22Rv1 (cell line): ENCODE results near the gene VAMP7.
"Not testable (repeated sequence)": the region's sequence is repeated elsewhere in the genome, so short reads cannot be mapped to it uniquely, and the experiment has no call there.

Experiments used
- H3K27ac ChIP-seq: fragments of 450-650 bp; 2 replicates; pipeline ENCODE4 v1.5.1; 2017
- ZFX ChIP-seq: fragments of 450-650 bp; IDR thresholded peaks from 2 replicates; pipeline ENCODE4 v1.6.1; 2017; ENCODE audit warnings: antibody characterized with exemption, borderline replicate concordance
- TF ChIP-seq, protein P1 (sequence below): fragments of 450-650 bp; IDR thresholded peaks from 2 replicates; pipeline ENCODE4 v1.5.1; 2017; ENCODE audit warnings: mild to moderate bottlenecking

Gene VAMP7

GRCh38 chrX:155881158-155881993 lies at the start of gene VAMP7:
Gene VAMP7, plus strand, starts transcription at chrX:155881345. Its CDS starts 8,122 bp downstream, at chrX:155889467.
- H3K27ac ChIP-seq = peak within 1 kb of the TSS; percentile 18; the same call in 1 of the 2 replicates

GRCh38 chrX:155841232-155841631 lies 39.9 kb upstream of the VAMP7 start:
- H3K27ac ChIP-seq = no peak overlapping the region
- no peak for TF ChIP-seq ZFX
- TF ChIP-seq, protein P1, sequence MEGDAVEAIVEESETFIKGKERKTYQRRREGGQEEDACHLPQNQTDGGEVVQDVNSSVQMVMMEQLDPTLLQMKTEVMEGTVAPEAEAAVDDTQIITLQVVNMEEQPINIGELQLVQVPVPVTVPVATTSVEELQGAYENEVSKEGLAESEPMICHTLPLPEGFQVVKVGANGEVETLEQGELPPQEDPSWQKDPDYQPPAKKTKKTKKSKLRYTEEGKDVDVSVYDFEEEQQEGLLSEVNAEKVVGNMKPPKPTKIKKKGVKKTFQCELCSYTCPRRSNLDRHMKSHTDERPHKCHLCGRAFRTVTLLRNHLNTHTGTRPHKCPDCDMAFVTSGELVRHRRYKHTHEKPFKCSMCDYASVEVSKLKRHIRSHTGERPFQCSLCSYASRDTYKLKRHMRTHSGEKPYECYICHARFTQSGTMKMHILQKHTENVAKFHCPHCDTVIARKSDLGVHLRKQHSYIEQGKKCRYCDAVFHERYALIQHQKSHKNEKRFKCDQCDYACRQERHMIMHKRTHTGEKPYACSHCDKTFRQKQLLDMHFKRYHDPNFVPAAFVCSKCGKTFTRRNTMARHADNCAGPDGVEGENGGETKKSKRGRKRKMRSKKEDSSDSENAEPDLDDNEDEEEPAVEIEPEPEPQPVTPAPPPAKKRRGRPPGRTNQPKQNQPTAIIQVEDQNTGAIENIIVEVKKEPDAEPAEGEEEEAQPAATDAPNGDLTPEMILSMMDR = no peak

More at GRCh38 chrX:155881158-155881993, at the start of gene VAMP7:
- TF ChIP-seq, protein P1 = no peak
- no peak for TF ChIP-seq ZFX

GRCh38 chrX:155851786-155852185 lies 29.4 kb upstream of the VAMP7 start:
- H3K27ac ChIP-seq = not testable (repeated sequence)

DNA sequence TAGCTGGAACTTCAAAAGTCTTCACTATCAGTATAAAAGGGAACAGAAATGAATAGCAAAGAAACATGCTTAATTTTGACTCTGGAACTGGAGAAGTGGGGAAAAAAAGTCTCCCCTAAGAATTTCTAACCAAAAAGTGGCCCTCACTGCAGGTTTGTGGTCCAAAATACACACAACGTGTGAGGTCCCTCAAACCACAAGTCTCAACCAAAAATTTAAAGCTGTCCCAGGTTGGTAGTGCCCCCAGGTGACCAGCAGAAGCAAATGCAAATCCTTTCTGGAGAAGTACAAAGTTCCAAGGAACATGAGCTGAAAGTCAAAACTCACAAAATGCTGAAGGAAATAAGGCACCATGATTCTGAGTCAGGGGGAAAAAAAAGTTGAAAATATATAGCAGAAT lies 23.6 kb upstream of the VAMP7 start:
- TF ChIP-seq ZFX = no peak
- TF ChIP-seq, protein P1 = peak; percentile 64
- no peak overlapping the region for H3K27ac ChIP-seq

DNA sequence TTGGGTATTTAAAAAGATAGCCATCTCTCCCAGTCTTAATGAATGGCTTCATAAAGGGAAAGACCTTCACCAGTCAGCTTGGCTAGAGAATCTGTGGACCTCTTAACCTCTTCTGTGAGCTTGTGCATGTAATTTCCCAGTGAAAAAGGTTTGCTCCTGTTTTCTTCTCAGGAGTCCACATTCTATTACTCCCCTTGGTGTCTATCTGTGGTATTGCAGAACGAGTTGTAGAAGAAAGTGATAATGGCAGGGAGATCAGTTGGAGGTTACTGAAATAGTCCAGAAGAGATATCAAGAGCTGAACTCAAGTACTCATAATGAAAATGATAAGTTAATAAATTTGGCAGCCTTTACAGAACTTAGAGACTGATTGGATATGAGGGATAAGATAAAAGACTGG lies 16.5 kb upstream of the VAMP7 start:
- TF ChIP-seq, protein P1 = peak; percentile 29
- TF ChIP-seq ZFX = no peak
- H3K27ac ChIP-seq = no peak overlapping the region

DNA sequence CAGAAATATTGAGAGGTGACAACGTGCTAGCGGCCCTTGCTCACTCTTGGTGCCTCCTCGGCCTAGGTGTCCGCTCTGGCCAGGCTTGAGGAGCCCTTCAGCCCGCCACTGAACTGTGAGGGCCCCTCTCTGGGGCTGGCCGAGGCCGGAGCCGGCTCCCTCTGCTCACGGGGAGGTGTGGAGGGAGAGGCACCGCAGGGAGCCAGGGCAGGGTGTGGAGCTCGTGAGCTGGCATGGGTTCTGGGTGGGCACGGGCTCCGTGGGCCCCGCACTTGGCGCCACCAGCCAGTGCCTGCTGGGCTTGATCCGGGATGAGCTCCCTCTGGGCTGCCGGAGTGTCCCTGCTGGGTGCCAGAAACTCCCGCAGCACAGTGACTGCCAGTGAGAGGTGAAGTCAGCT lies 16.0 kb upstream of the VAMP7 start:
- no peak overlapping the region for H3K27ac ChIP-seq
- TF ChIP-seq, protein P1 = no peak
- no peak for TF ChIP-seq ZFX

DNA sequence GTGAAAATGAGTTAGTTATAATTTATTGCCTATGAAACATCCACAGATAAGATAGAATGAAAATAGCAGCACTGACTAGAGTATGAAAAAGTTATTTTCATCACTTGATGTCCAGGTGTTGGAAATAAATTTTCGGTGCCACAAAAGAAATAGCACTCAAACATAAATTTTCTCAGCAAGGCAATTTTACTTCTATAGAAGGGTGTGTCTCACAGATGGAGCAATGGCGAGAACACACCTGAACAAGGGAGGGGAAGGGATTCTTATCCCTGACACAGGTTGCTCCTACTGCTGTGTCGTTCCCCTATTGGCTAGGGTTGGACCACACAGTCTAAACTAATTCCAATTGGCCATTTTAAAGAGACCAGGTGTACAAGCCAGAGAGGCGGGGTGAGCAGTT lies 13.3 kb upstream of the VAMP7 start:
- no peak for TF ChIP-seq ZFX
- TF ChIP-seq, protein P1 = no peak
- H3K27ac ChIP-seq = no peak overlapping the region
